C4-2B (cell line): Measurements from ENCODE around the gene MORC3.
A peak's percentile ranks its signal among the peaks of the same experiment; 100 is the strongest.
"Not testable (repeated sequence)": the region's sequence is repeated elsewhere in the genome, so short reads cannot be mapped to it uniquely, and the experiment has no call there.

Source experiments
- H3K27ac ChIP-seq: fragments of 450-650 bp; 2 replicates; pipeline ENCODE4 v1.5.1; 2017
- CTCF ChIP-seq: fragments of 450-650 bp; conservative IDR thresholded peaks from 2 replicates; pipeline ENCODE4 v1.5.1; 2017; ENCODE audit warnings: mild to moderate bottlenecking
- ZFX ChIP-seq: fragments of 450-650 bp; IDR thresholded peaks from 2 replicates; pipeline ENCODE4 v1.6.1; 2017

Gene MORC3

DNA sequence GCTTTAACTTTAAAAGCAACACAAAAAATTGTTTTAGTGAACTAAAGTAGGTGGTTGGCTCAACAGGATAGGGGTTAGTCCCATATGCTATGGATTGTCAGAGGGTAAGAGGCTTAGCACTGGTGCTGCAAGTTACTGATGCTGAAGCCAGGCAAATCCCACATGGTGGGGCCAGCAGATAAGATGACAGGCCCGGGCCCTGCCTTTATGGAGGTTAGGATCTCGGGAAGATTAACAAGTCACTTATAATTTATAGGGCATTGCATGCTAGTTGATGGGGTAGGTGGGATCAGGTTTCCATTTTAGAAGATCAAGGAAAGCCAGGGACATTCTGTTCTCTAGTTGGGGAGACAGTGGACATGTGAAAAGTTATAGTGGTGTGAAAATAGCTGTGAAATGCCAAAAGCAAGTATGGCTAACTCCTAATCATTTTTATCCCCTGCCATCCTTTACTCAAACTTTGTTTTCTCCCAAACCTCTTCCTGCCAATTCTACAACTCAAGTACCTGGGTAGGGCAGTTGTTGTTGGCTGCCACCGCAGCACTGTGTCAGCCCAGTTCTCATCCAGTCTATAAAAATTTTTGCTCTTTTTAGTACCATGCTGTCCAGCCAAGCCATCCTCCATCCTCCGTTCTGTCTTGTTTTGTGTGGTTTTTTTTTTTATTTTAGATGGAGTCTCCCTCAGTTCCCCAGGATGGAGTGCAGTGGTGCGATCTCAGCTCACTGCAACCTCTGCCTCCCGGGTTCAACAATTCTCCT is 75.5 kb downstream of the MORC3 start:
- no peak for TF ChIP-seq ZFX
- TF ChIP-seq CTCF: no peak
- no peak overlapping the region for H3K27ac ChIP-seq

GRCh38 chr21:36396325-36396724 is 76.3 kb downstream of the MORC3 start:
- TF ChIP-seq ZFX: no peak
- no peak for TF ChIP-seq CTCF
- no peak overlapping the region for H3K27ac ChIP-seq

DNA sequence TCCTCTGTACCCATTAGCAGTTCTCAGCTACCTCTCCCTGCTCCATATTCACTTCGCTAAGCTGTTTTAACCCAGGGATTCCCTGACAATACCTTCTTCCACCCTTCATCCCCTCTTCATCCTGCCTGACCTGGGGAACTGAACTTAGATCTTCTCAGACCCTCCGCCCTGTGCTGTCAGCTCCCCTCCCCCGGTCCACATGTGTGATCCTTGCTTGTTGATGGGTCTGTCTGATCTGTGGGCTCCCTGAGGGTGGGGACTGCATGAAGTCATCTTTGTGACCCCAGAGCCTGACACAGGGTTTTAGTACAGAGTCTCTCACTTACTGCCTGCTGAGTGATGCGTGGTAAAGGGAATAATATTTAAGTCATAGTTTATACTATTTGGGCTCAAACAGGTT is 77.0 kb downstream of the MORC3 start:
- TF ChIP-seq CTCF (no peak), ZFX (no peak)
- no peak overlapping the region for H3K27ac ChIP-seq

DNA sequence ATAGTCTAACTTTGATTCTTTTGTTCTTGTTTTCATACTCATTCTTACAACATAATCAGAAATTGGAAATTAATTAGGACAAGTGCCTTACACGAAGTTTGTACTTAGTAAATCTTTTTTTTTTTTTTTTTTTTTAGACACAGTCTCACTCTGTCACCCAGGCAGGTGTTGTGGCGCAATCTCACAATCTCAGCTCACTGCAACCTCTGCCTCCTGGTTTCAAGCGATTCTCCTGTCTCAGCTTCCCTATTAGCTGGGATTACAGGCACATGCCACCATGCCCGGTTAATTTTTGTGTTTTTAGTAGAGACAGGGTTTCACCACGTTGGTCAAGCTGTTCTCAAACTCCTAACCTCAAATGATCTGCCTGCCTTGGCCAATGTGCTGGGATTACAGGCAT is 77.6 kb downstream of the MORC3 start:
- no peak overlapping the region for H3K27ac ChIP-seq
- TF ChIP-seq CTCF (no peak), ZFX (no peak)

DNA sequence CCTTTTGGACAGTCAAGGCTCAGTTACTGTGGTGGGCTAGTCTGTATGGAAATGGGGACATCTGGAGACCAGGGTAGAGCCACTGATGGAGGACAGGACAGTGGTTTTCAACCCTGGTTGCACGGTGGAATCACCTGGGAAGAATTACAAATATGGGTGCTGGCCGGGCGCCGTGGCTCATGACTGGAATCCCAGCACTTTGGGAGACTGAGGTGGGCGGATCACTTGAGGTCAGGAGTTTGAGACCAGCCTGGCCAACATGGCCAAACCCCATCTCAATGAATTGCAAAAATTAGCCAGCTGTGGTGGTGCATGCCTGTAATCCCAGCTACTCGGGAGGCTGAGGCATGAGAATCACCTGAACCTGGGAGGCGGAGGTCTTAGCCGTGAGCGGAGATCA is 79.7 kb downstream of the MORC3 start:
- not testable (repeated sequence) for H3K27ac ChIP-seq

GRCh38 chr21:36400719-36401118 is 80.7 kb downstream of the MORC3 start:
- H3K27ac ChIP-seq: no peak overlapping the region
- TF ChIP-seq CTCF (no peak), ZFX (no peak)

GRCh38 chr21:36402339-36402738 is 82.3 kb downstream of the MORC3 start:
- H3K27ac ChIP-seq: peak overlapping the region; percentile 71
- TF ChIP-seq CTCF (no peak), ZFX (no peak)

GRCh38 chr21:36403713-36404112 is 83.7 kb downstream of the MORC3 start:
- TF ChIP-seq ZFX (no peak), CTCF (no peak)
- peak overlapping the region; percentile 71; the same call in 1 of the 2 replicates for H3K27ac ChIP-seq
